ENCODE data around the gene LMO4. TPM values are rescaled to one million over a fixed set of nuclear protein-coding genes. Genes with fewer than 3 reads are reported as not detected.

LMO4 gene
- polyA plus RNA-seq, 3 donors = 20.3 to 71.8 (median 22.3) TPM

- H3K27me3 ChIP-seq (ENCODE audit: control insufficient read depth in 2 of 2, insufficient read depth in 2 of 2, low read length in 2 of 2) = no peaks in the 10 kb centered on the region
- peak; percentile 95 for TF ChIP-seq CTCF (IDR thresholded peaks at IDR 0.05)
- Mint-ChIP-seq H3K9me3 (no peaks in the 10 kb centered on the region), H3K36me3 (no peaks in the 10 kb centered on the region), H3K27me3 (ENCODE audit: low read depth in 3 of 3) (peaks cover 0 to 4% (median 2%) of the 10 kb centered on the region in 3 donors), H3K4me1 (peaks cover 15% of the 10 kb centered on the region), H3K4me3 (no peak overlapping the region), H3K27ac (no peak overlapping the region)
- peaks cover 22% of the 10 kb centered on the region for H3K79me2 ChIP-seq (ENCODE audit: insufficient read depth, low read length)
- peaks cover 5% of the 10 kb centered on the region for H4K20me1 ChIP-seq (ENCODE audit: insufficient read depth, low read length)
- no peaks in the 10 kb centered on the region for H3K9me3 ChIP-seq (replicated peaks in 1 of 2; ENCODE audit: control insufficient read depth in 1 of 2, insufficient read depth in 1 of 2, low read length in 2 of 2)
- intact Hi-C loops (cut with micrococcal nuclease) = no loop called here
- peak; percentile 25 to 61 (median 41) for DNase-seq
- WGBS (ENCODE audit: insufficient coverage) = no CpG with 5 or more reads among the region's 10 CpGs
- H3K36me3 ChIP-seq (replicated peaks in 1 of 2; ENCODE audit: control insufficient read depth in 1 of 2, insufficient read depth in 2 of 2, low read length in 2 of 2) = no peaks in the 10 kb centered on the region
- no peak overlapping the region for H3K27ac ChIP-seq (ENCODE audit: low read depth in 1 of 2, low read length in 2 of 2)
- no peak overlapping the region for H2AFZ ChIP-seq (ENCODE audit: insufficient read depth, low read depth, low read length, poor library complexity, severe bottlenecking)
- peaks cover 11 to 20% of the 10 kb centered on the region in 2 donors for H3K4me1 ChIP-seq (ENCODE audit: control insufficient read depth in 1 of 2, insufficient read depth in 2 of 2, low read length in 2 of 2)
- no peak overlapping the region for H3K4me3 ChIP-seq (replicated peaks in 1 of 3; ENCODE audit: low read depth in 2 of 3, low read length in 3 of 3)
- no peak overlapping the region for H3K4me2 ChIP-seq (replicated peaks; ENCODE audit: extremely low read depth, low read length, poor library complexity, severe bottlenecking)
- H3K9ac ChIP-seq (ENCODE audit: insufficient read depth, low read length, poor library complexity, severe bottlenecking) = no peak overlapping the region
Observed at GRCh38 chr1:87325982-87326738, 2.5 kb upstream of the LMO4 start.

- Histone ChIP-seq H3K79me2 (ENCODE audit: insufficient read depth, low read length) (peaks cover 37% of the 10 kb centered on the region), H3K9ac (ENCODE audit: insufficient read depth, low read length, poor library complexity, severe bottlenecking) (peak overlapping the region; percentile 91), H3K9me3 (replicated peaks in 1 of 2; ENCODE audit: control insufficient read depth in 1 of 2, insufficient read depth in 1 of 2, low read length in 2 of 2) (no peaks in the 10 kb centered on the region), H3K4me2 (replicated peaks; ENCODE audit: extremely low read depth, low read length, poor library complexity, severe bottlenecking) (peak overlapping the region; percentile 92), H4K20me1 (ENCODE audit: insufficient read depth, low read length) (peaks cover 15% of the 10 kb centered on the region), H2AFZ (ENCODE audit: insufficient read depth, low read depth, low read length, poor library complexity, severe bottlenecking) (peak overlapping the region; percentile 94), H3K4me3 (replicated peaks in 1 of 3; ENCODE audit: low read depth in 2 of 3, low read length in 3 of 3) (peak overlapping the region; percentile 81 to 93 (median 84)), H3K27ac (ENCODE audit: low read depth in 1 of 2, low read length in 2 of 2) (peak overlapping the region; percentile 91 to 93), H3K27me3 (ENCODE audit: control insufficient read depth in 2 of 2, insufficient read depth in 2 of 2, low read length in 2 of 2) (no peaks in the 10 kb centered on the region), H3K36me3 (replicated peaks in 1 of 2; ENCODE audit: control insufficient read depth in 1 of 2, insufficient read depth in 2 of 2, low read length in 2 of 2) (peaks cover 0 to 5% of the 10 kb centered on the region in 2 donors), H3K4me1 (ENCODE audit: control insufficient read depth in 1 of 2, insufficient read depth in 2 of 2, low read length in 2 of 2) (peaks cover 21 to 29% of the 10 kb centered on the region in 2 donors)
- no peak for TF ChIP-seq CTCF (IDR thresholded peaks at IDR 0.05)
- Mint-ChIP-seq H3K4me3 (peak overlapping the region; percentile 88 to 92), H3K27me3 (ENCODE audit: low read depth in 3 of 3) (peaks cover 0 to 4% (median 4%) of the 10 kb centered on the region in 3 donors), H3K36me3 (peaks cover 7% of the 10 kb centered on the region in 2 donors), H3K27ac (peak overlapping the region; percentile 88 to 96 (median 94)), H3K9me3 (no peaks in the 10 kb centered on the region), H3K4me1 (peaks cover 26% of the 10 kb centered on the region)
- WGBS (ENCODE audit: insufficient coverage) = 0% methylated on average over 13 of the region's 27 CpGs
- intact Hi-C loops (cut with micrococcal nuclease) = no loop called here
- no peak for DNase-seq
Observed at GRCh38 chr1:87327376-87328271, 1.1 kb upstream of the LMO4 start.

All from CD14-positive monocyte (primary cell).